Neural cell (in vitro differentiated cells): ENCODE measurements around the gene CERS3. TPM values are rescaled to one million over a fixed set of nuclear protein-coding genes. Genes with fewer than 3 reads are reported as not detected.

Experiments used
- H2AFZ ChIP-seq: fragments of 200-600, 300-800 bp; sonication (generic), shearing (Covaris generic); 2 replicates; pipeline ENCODE4 v1.6.0; 2014; ENCODE audit warnings: low read depth, mild to moderate bottlenecking, antibody characterized with exemption, low read length, moderate library complexity
- H3F3A ChIP-seq: fragments of 200-600 bp; shearing (Covaris generic); 2 replicates; pipeline ENCODE4 v1.6.1; 2016; ENCODE audit warnings: mild to moderate bottlenecking, moderate library complexity, mixed read lengths, antibody characterized with exemption, low read length; ENCODE audit not compliant: insufficient read depth, poor library complexity, severe bottlenecking
- H3K27ac ChIP-seq: fragments of 200-600, 300-800 bp; sonication (generic), shearing (Covaris generic); 2 replicates; pipeline ENCODE4 v1.5.1; 2014; ENCODE audit warnings: mild to moderate bottlenecking, low read length, moderate library complexity
- H3K27me3 ChIP-seq: fragments of 300-800, 200-600 bp; sonication (generic), shearing (Covaris generic); 2 replicates; pipeline ENCODE4 v1.6.0; 2014; ENCODE audit warnings: mild to moderate bottlenecking, low read depth, low read length, moderate library complexity; ENCODE audit not compliant: insufficient read depth
- H3K36me3 ChIP-seq: fragments of 300-800, 200-600 bp; sonication (generic), shearing (Covaris generic); 2 replicates; pipeline ENCODE4 v1.5.1; 2014; ENCODE audit warnings: mild to moderate bottlenecking, antibody characterized with exemption, low read length, moderate library complexity; ENCODE audit not compliant: insufficient read depth
- H3K4me2 ChIP-seq: fragments of 300-800, 200-600 bp; sonication (generic), shearing (Covaris generic); 2 replicates; pipeline ENCODE4 v1.6.0; 2014; ENCODE audit warnings: mild to moderate bottlenecking, low read length
- H3K4me3 ChIP-seq: fragments of 300-800, 200-600 bp; sonication (generic), shearing (Covaris generic); 2 replicates; pipeline ENCODE4 v1.5.1; 2014; ENCODE audit warnings: mild to moderate bottlenecking, low read length, moderate library complexity
- H3K79me2 ChIP-seq: fragments of 200-600 bp; shearing (Covaris generic); replicated peaks from 2 replicates; pipeline ENCODE4 v1.6.0; 2014; ENCODE audit warnings: mild to moderate bottlenecking, low read length, moderate library complexity; ENCODE audit not compliant: insufficient read depth
- H3K9ac ChIP-seq: fragments of 300-800, 200-600 bp; sonication (generic), shearing (Covaris generic); 2 replicates; pipeline ENCODE4 v1.6.1; 2016; ENCODE audit warnings: mild to moderate bottlenecking, low read length, mixed read lengths
- H3K9me2 ChIP-seq: fragments of 200-600 bp; shearing (Covaris generic); 2 replicates; pipeline ENCODE4 v1.6.1; 2016; ENCODE audit warnings: mild to moderate bottlenecking, low read length, mixed read lengths; ENCODE audit not compliant: insufficient read depth
- H3K9me3 ChIP-seq: fragments of 200-600, 300-800 bp; sonication (generic), shearing (Covaris generic); 2 replicates; pipeline ENCODE4 v1.6.1; 2016; ENCODE audit warnings: mild to moderate bottlenecking, mixed run types, low read length, moderate library complexity, mixed read lengths
- H4K20me1 ChIP-seq: fragments of 200-600 bp; shearing (Covaris generic); 2 replicates; pipeline ENCODE4 v1.6.1; 2016; ENCODE audit warnings: mild to moderate bottlenecking, mixed run types; ENCODE audit not compliant: insufficient read depth
- CTCF ChIP-seq: fragments of 450-650 bp; IDR thresholded peaks from 2 replicates; pipeline ENCODE4 v1.5.1; 2014; ENCODE audit warnings: antibody characterized with exemption, mild to moderate bottlenecking, moderate library complexity; ENCODE audit not compliant: poor library complexity, severe bottlenecking
- EP300 ChIP-seq: fragments of 450-650 bp; conservative IDR thresholded peaks from 2 replicates; pipeline ENCODE4 v1.6.1; 2014; ENCODE audit warnings: antibody characterized with exemption, mild to moderate bottlenecking, moderate library complexity; ENCODE audit not compliant: poor library complexity, severe bottlenecking
- EZH2 ChIP-seq: fragments of 200-600, 300-800 bp; shearing (Covaris generic), sonication (generic); IDR thresholded peaks from 2 replicates; pipeline ENCODE4 v1.6.1; 2014; ENCODE audit warnings: antibody characterized with exemption, low read length, borderline replicate concordance, mild to moderate bottlenecking; ENCODE audit not compliant: insufficient read depth, poor library complexity, severe bottlenecking
- MXI1 ChIP-seq: fragments of 450-650 bp; conservative IDR thresholded peaks from 2 replicates; pipeline ENCODE4 v1.6.1; 2014; ENCODE audit warnings: antibody characterized with exemption, mild to moderate bottlenecking; ENCODE audit not compliant: poor library complexity, severe bottlenecking
- POLR2AphosphoS5 ChIP-seq: IDR thresholded peaks from 2 replicates; pipeline ENCODE4 v1.6.1; 2012
- RAD21 ChIP-seq: fragments of 450-650 bp; conservative IDR thresholded peaks from 2 replicates; pipeline ENCODE4 v1.6.1; 2014; ENCODE audit warnings: antibody characterized with exemption, mild to moderate bottlenecking, moderate library complexity
- REST ChIP-seq: IDR thresholded peaks from 2 replicates; pipeline ENCODE4 v1.6.1; 2012; ENCODE audit warnings: borderline replicate concordance
- SMC3 ChIP-seq: fragments of 450-650 bp; conservative IDR thresholded peaks from 2 replicates; pipeline ENCODE4 v1.6.1; 2014; ENCODE audit warnings: antibody characterized with exemption, mild to moderate bottlenecking, moderate library complexity; ENCODE audit not compliant: poor library complexity
- TAF1 ChIP-seq: IDR thresholded peaks from 2 replicates; pipeline ENCODE4 v1.6.1; 2012; ENCODE audit warnings: low read depth
- polyA plus RNA-seq: library from polyadenylated mRNA; depleted of rRNA; stranded (reverse); fragments of >200 nt; gene quantifications from 2 replicates; pipeline ENCODE4 v1.2.3, GENCODE V29; 2014

Gene CERS3
- polyA plus RNA-seq, 1 donor from 2014 or later, result 0.27 TPM

- Histone ChIP-seq H3K9ac (no peak overlapping the region), H3K27ac (no peak overlapping the region), H3K9me3 (no peaks in the 10 kb centered on the region), H3K79me2 (no peaks in the 10 kb centered on the region), H3K36me3 (no peaks in the 10 kb centered on the region), H2AFZ (no peak overlapping the region), H3K4me2 (no peak overlapping the region), H3F3A (no peaks in the 10 kb centered on the region), H3K27me3 (no peaks in the 10 kb centered on the region), H3K9me2 (no peaks in the 10 kb centered on the region), H4K20me1 (no peaks in the 10 kb centered on the region), H3K4me3 (no peak overlapping the region)
- TF ChIP-seq MXI1 (no peak), POLR2AphosphoS5 (no peak), EZH2 (no peak), CTCF (no peak), SMC3 (no peak)
Measured at GRCh38 chr15:100501117-100501516, 27.6 kb downstream of the CERS3 start.

- Histone ChIP-seq H3K27ac (no peak overlapping the region), H2AFZ (no peak overlapping the region), H3K4me3 (no peak overlapping the region), H3F3A (no peaks in the 10 kb centered on the region), H3K9me3 (no peaks in the 10 kb centered on the region), H3K9me2 (no peaks in the 10 kb centered on the region), H3K9ac (no peak overlapping the region), H3K36me3 (no peaks in the 10 kb centered on the region), H3K79me2 (no peaks in the 10 kb centered on the region), H4K20me1 (no peaks in the 10 kb centered on the region), H3K4me2 (no peak overlapping the region), H3K27me3 (no peaks in the 10 kb centered on the region)
- no peak for TF ChIP-seq MXI1
- TF ChIP-seq EP300, result no peak
- TF ChIP-seq TAF1, result no peak
- TF ChIP-seq EZH2, result no peak
- TF ChIP-seq REST, result no peak
- no peak for TF ChIP-seq RAD21
- TF ChIP-seq CTCF, result no peak
- TF ChIP-seq POLR2AphosphoS5, result no peak
Measured at GRCh38 chr15:100500226-100500990, 28.3 kb downstream of the CERS3 start.
